HT1080 (cell line): ENCODE data around the gene GYS2. TPM values are rescaled to one million over a fixed set of nuclear protein-coding genes. Genes with fewer than 3 reads are reported as not detected.
"Not testable (repeated sequence)": the region's sequence is repeated elsewhere in the genome, so short reads cannot be mapped to it uniquely, and the experiment has no call there.

Source experiments
- DNase-seq: peaks from one replicate; pipeline ENCODE4 v3.0.0-alpha.2; 2015; ENCODE audit warnings: low read depth
- total RNA-seq: library from RNA; depleted of rRNA; stranded (reverse); fragments of >200 nt; shearing (Covaris generic); gene quantifications from 2 replicates; pipeline ENCODE4 v1.2.3, GENCODE V29; 2014

Gene GYS2
- total RNA-seq, 1 experiment from 2014 or later = not detected

DNA sequence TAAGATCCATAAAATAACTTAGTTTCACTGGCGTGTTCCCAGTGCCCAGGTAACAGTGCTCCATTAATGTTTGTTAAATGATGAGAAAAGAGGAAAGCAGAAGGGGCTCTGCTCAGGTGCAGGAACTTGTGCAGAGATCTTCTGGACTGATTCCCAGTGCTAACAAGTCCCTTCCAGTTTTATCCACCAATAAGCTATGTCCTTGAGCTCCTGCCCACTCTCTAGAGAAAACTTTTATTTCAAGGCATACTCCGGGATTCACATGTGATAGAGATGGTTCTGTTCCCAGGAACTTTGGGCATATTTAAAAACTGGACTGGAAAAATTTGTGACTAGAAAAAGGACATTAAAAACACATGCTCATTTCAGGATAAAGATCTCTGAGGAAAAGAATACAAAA is 1.9 kb downstream of the GYS2 start:
- DNase-seq = no peak

GRCh38 chr12:21600196-21600595 is 4.5 kb downstream of the GYS2 start:
- DNase-seq = no peak

DNA sequence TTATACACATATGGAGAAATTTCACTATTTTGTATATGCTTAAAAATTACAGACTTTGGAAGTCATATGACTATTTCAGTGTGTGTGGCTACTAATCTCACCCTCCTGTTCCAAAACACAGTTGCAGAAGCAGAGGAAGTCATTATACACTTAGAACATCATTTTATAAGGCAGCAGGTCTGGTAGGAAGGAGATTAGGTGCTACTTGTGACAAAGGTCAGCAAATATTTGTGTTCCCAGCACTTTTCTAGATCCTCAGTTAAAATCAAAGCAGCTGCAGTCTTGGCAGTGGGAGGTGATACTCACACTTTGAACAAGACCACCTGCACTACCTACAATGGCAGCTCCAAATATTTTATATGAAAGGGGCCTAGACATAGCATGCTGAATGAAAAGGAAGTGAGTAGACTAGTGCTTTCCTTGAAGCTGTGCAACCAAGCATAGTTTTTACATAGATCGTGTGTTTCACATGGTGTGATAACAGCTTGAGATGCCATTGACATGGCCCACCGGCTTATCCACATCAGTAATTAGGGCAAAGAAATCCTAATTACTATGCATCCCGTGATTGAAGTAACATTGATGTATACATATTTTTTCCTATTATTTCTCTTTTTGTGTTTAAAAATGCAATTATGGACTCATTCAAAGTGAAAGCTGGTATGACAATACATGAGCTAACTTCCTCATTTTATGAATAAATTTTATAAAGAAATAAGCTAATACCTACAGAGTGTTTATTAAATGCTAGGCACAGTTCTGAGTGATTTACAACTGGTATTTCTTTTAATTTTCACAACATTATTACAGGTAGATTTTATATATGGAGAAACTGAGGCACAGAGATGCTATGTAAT is 5.3 kb downstream of the GYS2 start:
- no peak for DNase-seq

GRCh38 chr12:21598651-21599050 is 6.0 kb downstream of the GYS2 start:
- DNase-seq = no peak

GRCh38 chr12:21595356-21595755 is 9.3 kb downstream of the GYS2 start:
- not testable (repeated sequence) for DNase-seq

- no peak for DNase-seq
Observed at GRCh38 chr12:21585485-21585884, 19.2 kb downstream of the GYS2 start.

DNA sequence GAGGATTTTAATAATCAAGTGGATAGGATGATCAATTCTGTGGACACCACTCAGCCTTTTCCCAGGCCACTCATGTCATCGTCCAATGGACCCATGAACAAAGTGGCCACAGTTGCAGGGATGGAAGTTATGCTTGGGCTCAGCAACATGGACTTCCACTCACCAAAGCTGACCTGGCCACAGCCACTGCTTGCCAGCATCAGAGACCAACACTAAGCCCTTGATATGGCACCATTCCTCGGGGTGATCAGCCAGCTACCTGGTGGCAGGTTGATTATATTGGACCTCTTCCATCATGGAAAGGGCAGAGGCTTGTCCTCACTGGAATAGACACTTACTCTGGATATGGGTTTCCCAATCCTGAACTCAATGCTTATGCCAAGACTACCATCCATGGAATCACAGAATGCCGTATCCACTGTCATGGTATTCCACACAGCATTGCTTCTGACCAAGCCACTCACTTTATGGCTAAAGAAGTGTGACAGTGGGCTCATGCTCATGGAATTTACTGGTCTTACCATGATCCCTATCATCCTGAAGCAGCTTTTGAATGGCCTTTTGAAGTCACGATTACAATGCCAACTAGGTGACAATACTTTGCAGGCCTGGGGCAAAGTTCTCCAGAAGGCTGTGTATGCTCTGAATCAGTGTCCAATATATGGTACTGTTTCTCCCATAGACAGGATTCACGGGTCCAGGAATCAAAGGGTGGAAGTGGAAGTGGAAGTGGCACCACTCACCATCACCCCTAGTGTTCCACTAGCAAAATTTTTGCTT is 20.1 kb downstream of the GYS2 start:
- not testable (repeated sequence) for DNase-seq

DNA sequence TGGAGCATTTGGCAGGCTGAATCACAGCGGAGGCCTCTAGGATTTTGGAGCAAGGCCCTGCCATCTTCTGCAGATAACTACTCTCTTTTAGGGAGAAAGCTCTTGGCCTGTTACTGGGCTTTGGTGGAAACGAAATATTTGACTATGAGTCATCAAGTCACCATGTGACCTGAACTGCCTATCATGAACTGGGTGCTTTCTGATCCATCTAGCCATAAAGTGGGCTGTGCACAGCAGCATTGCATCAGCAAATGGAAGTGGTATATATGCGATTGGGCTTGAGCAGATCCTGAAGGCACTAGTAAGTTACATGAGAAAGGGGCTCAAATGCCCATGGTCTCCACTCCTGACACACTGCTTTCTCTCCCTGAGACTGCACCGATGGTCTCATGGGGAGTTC is 21.1 kb downstream of the GYS2 start:
- peak; percentile 37 for DNase-seq

DNA sequence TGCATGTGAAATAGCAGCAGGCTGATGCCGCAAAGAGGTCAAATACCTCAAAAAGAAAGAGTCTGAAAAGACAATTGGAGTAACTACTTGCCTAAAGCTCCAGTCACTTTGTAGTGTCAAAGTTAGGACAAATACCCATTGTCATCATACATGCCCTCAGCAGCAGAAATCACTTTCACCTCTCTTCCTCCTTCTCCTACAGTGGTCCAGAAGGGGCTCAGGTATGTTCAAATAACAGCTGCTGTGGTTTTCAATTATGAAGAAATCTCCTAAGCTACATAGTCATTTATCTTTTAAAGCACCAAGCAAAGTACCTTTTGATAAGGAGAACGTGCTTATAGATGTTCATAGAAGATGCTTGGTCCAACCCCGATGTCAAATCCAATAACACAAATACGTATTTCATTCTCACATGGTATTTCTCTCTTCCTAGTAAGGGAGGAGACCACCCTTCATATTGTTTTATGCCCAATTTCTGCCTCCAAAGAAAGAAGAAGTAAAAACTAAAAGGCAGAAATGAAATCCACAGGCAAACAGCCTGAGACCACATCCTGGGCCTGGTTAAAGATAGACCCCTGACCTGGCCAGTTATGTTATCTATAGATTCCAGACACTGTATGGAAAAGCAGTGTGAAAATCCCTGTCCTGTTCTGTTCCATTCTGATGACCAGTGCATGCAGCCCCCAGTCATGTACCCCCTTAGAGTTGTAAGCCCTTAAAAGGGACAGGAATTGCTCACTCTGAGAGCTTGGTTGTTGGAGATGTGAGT is 23.7 kb downstream of the GYS2 start:
- DNase-seq = no peak

DNA sequence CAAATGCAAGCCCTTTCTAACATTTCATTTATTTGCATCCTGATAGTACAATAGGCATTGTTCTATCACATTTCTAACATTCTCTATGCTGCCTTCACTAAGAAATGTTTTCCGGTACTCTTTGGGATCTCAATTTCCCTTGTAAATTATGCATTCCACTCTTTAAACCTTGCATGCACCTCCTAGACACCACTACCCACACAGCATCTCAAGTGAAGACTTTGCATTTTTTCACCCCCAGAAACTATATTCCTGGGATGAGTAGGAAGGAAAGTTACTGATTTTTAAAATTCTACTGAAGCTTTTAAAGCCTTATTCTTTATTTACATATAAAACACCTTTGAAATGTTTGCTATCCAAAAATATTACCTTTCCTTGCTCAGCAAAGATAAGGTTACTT is 27.1 kb downstream of the GYS2 start:
- no peak for DNase-seq

DNA sequence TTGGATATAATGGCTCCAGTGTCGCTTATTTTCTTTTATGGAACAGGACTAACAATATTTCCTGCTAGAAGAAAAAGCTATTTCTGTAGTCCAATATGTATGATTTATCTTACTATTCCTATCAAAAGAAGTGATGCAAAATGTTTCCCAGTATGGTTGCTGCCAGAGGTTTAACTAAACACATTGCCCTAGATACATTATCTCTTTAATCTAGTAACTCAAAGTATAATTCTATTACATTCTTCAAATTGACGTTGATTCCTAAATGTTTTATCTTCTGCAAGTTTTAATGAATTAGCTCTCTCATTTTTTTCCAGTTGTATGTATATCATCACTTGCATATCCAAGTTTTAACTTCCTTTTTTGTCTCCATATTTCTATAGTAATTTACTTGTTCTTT is 28.2 kb downstream of the GYS2 start:
- no peak for DNase-seq

DNA sequence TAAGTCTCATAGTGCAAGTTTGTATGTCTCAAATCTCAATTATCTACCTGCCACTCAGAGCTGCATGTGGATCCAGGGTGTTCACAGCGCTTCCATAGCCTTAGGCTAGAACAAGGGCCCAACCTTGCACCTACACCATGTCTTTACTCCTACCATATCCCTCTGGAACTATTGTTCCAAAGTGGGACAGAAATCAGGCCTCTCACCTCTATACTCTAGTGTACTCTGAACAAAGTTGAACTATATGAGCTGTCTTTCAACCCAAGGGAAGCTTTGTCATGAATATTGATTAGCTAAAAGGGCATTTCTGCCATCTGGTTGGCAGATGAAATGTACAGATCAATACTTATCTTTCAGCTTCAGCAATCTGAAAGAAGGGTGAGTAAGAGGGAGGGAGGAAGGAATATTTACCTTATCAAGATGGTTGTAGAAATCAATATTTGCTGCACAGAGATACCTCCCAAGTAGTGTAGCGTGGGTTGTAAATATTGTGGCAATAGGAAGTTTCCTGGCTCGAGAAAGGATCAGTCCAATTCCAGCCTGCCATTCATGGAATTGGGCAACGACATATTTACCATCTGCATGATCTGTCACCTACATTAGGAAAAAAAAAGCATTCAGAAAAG is 30.8 kb downstream of the GYS2 start:
- DNase-seq = no peak

DNA sequence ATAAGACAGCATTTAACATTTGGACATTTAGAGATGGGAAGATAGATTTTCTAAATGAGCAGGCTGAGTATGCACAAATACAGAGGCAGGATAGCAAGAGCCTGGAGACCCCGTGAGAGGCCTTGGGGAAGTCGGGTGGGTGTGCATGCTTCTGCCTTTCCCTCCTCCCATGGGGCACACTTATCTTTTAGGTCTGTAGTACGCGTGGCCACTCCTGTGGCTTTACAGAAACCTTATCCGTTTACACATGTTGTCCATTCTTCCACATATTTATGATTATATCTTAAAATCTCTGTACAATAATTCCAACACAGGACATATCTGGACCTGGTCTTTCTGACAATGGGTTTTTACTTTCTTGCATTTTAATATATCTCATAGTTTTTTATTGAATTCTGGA is 33.6 kb downstream of the GYS2 start:
- no peak for DNase-seq

DNA sequence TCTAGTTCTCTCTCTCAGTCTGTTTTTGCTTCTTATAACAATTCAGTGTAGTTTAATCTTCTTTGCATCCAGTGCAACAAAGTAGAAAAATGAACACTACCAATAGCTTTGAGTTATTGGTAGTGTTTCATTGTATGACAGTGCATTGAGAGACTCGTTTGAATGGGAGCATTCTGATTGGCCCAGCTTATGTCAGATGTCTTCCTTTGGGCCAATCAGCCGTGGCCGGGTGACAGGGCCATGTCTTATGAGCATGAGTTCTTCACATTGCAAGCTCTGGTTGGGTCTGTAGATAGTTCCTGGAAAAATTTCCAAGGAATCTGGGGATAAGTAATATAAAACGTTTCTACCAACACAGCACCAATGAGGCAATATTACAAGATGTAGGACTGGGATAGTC is 36.5 kb downstream of the GYS2 start:
- DNase-seq = peak; percentile 10

GRCh38 chr12:21566907-21567394 is 37.7 kb downstream of the GYS2 start:
- DNase-seq = no peak

DNA sequence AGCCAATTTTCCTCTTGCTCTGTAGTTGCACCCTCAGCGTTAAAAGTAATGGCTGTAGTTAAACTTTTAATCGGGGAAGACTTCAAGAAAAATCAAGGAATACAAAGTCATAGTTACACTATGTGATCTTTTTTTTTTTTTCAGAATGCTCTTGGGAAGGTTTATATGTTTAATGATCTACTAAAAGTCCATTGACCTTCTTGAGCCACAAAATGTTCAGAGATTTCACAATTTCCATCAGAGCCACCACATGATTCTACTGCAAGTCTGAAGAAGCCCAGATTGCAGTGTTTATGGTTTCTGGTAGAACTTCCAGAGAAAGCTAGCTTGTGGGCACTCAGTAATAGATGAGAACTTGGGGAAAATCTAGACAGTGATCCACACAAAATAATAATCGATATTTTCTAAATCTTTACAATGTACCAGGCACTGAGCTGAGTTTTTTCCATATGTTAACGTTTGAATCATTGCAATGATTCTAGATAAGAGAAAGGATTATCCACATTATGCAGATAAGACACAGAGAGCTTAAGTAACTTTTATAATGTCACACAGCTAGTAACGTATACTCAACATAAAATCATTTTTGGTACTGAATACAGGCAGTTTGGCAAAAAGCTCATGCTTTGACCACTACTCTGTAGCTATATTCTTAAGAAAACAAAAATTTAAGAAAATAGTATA is 38.3 kb downstream of the GYS2 start:
- DNase-seq = no peak

GRCh38 chr12:21562859-21563258 is 41.8 kb downstream of the GYS2 start:
- no peak for DNase-seq

GRCh38 chr12:21561158-21561557 is 43.5 kb downstream of the GYS2 start:
- no peak for DNase-seq

- peak; percentile 74 for DNase-seq
Observed at GRCh38 chr12:21559855-21560569, 44.6 kb downstream of the GYS2 start.

GRCh38 chr12:21558100-21558679 is 46.5 kb downstream of the GYS2 start:
- DNase-seq = no peak
